GM18520 (cell line): Measurements from ENCODE around the gene LEMD2.
A peak's percentile ranks its signal among the peaks of the same experiment; 100 is the strongest.
"Not testable (repeated sequence)": the region's sequence is repeated elsewhere in the genome, so short reads cannot be mapped to it uniquely, and the experiment has no call there.

Experiments used
- ATAC-seq: cut with Tn5 transposase; IDR thresholded peaks from one replicate; pipeline ENCODE4 v1.9.1; 2021; ENCODE audit not compliant: unreplicated experiment

Gene LEMD2

DNA sequence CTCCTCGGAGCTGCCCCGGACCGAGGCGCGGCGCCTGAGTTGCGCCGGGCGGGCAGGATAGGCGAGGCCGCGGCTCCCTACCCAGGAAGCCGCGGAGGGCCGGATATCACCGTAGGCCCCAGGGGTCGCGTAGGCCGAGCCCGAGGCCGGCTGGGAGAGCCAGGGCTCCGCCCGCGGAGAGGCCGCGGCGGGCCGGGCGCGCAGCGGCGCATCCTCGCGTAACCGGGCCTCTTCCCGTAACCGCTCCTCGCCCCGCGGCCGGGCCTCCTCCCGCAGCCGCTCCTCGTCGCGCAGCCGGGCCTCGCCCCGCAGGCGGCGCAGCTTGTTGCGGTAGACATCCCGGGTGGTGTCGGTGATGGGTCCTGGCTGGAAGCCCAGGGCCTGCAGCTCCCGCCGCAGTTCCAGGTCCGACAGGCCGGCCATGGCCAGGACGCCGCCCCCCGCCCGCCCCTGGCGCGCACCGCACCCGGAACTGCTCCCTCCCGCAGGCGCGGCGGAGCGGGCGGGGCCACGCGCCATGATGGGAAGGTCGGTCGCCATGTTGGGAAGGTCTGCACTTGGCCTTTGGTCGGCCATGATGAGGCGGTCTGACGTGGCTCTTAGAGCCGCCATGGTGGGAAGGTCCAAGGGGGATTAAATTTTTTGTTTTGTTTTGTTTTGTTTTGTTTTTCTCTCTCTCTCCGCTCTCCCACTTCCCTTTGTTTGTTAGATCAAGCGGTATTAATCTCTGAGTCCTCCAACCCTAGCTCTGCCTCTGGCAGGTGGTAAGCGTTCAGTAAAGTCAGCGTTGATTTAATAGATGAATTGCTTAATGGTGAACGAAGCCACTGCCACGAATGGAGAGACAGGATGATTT lies at the start of gene LEMD2:
Gene LEMD2, minus strand, starts transcription at position 437 of the 856 bp plus-strand sequence. Its CDS starts 14 bp downstream, at position 423.
- peak; percentile 77 for ATAC-seq

DNA sequence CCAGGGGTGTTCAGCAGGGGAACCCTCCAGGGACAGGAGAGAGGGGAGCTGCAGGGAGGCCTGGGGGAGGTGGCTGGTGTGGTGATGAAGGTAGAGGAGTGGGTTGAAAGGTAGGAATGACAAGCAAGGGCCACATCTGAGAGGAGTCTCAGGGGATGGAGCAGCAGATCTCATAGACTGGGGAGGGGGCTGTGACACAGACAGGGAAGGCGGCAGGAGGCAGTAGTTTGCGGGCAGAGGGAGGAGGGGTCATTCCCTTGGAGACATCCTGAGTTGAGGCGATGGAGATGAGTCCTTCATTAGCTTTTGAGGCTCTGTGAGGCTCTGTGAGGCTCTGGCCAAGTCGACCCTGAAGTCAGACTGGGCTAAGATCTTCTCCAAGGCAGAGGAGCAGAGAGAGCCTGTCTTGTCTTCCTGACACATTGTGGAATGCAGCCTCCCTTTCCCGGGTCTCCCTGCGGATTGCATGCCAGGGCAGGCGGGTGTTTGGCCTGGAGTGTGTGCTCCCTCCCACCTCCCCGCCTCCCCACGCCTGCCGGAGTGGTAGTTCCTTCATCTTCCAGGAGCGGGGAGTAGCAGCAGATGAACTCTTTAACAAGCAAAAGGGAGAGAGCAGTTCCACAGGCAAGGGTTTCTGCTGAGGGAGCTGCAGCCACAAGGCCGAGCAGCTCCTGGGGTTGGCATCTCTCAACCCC lies 49.2 kb upstream of the LEMD2 start:
- no peak for ATAC-seq

DNA sequence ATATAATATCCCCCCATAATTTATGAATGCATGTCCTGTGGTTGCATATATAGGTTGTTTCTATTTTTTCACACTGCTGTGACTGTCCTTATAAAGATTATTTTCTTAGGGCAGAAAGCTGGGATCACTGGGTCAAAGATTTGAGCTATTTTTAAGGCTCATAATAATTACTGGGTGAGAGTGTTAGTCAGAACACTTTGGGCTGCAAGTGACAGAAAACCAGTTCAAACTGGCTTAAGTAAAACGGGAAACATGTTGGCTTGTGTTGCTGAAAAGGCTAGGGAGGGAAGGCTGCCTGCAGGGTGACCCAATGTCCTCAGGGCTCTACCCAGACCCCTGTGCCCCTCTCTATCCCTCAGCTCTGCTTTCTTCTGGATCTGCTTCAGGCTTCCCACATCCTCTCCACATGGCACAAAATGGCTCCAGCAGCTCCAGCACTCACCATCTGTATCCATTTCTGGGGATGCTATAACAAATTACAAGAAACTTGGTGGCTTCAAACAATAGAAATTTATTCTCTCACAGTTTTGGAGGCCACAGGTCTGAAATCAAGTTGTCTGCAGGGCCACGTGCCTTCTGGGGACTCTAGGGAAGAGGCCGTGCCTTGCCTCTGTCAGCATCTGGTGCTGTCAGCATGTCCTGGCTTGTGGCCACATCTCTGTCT lies 48.0 kb upstream of the LEMD2 start:
- ATAC-seq, result no peak

DNA sequence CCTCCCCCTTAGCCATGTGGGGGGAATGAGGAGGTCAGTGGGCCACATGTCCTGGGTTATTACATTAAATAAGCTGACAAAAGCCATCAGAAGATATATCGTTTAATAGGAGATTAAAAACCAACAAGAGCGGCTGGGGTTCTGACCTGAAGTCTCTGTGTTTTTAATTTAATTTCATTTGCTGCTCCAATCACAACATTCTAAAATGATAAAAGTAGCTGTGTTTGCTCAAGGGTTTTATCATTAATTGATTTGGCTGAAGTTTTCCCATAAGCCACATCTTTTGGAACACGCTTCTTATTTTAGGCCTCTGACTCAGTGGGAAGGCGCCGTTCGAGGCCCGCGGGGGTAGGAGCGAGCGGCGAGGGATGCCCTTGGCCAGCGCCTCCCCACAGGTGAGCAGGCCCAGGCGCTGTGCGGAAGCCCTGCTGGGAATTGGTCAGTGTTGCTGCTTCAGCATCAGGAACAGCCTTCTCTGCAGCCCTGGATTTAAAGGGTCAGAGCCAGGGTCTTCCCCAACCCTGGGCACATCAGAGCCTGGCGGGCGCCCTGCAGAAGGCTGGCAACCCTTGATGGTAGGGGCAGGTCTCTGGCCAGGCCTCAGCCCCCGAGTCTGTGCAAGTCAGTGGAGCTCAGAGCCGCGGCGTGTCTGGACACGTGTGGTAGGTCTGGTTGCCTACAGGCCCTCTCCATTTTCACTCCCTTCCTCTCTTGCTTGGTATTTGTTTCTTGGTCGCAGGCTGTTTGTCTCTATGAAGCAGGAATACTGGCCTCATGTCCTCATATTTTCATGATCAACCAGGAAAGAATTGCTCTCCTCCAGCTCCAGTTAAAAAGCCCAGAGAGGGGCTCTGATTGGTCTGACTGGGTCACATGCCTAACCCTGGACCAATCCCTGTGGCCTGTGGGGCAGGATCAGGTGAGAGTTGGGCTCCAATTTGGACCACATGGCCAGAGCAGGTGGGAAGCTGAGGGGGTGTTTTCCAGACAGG lies 45.8 kb upstream of the LEMD2 start:
- no peak for ATAC-seq

DNA sequence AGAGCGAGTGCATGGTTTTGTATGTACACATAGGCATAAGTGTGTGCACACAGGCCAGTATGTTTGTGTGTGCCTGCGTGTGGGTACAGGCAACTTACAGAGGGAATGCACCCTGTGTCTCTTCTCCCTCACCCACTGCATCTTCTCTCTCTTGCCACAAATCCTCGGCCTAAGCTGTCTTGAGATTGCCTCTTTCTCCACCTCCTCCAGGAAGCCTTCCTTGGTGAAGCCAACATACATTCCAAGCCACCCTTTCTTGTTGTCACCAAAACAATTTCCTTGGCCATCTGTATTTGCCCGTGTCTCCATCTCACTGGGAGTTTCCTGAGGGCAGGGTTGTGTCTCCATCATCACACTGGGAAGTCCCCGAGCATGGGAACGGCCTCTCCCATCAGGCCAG lies 44.7 kb upstream of the LEMD2 start:
- ATAC-seq, result no peak

DNA sequence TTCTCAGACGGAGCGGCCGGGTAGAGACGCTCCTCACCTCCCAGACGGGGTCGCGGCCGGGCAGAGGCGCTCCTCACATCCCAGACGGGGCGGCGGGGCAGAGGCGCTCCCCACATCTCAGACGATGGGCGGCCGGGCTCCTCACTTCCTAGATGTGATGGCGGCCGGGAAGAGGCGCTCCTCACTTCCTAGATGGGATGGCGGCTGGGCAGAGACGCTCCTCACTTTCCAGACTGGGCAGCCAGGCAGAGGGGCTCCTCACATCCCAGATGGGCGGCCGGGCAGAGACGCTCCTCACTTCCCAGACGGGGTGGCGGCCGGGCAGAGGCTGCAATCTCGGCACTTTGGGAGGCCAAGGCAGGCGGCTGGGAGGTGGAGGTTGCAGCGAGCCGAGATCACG lies 43.9 kb upstream of the LEMD2 start:
- not testable (repeated sequence) for ATAC-seq

DNA sequence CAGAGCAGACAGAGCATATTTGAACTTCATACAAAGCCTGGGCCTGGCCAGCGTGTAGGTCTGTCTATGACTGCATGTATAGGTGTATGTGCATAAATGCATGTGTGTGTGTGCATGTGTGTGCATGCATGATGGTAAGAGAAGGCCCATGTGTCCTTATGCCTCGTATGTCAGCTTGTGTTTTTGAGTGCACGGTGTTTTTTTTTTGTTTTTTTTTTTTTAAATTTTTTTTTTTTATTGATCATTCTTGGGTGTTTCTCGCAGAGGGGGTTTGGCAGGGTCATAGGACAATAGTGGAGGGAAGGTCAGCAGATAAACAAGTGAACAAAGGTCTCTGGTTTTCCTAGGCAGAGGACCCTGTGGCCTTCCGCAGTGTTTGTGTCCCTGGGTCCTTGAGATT lies 42.8 kb upstream of the LEMD2 start:
- ATAC-seq, result not testable (repeated sequence)

DNA sequence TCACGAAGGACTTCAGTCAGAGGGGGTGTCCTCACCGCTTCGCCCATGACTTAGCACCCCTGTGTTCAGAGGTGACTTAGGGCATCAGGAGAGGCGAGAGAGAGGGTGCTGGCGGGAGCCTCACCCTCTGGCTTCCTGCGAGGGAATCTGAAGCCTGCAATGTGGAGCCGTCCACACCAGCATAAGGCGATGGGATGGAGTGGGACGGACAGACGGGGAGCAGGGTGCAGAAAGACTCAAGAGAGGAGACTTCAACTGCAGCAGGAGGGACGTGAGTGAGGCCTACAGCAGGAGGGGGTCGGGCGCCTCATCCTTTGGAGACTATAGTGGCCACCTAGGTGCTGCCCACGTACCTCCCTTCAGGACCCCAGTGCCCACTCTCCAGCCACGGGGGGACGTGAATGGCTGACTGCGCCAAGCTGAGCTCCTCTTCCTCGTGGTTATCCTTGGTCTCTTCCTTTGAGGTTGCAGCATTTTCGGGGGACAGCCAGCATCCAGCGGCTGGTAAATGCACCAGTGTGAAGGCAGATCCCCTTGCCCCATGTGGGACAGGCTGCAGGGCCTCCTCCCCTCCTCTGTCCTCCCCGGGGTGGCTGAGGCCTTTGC lies 41.8 kb upstream of the LEMD2 start:
- ATAC-seq, result no peak

DNA sequence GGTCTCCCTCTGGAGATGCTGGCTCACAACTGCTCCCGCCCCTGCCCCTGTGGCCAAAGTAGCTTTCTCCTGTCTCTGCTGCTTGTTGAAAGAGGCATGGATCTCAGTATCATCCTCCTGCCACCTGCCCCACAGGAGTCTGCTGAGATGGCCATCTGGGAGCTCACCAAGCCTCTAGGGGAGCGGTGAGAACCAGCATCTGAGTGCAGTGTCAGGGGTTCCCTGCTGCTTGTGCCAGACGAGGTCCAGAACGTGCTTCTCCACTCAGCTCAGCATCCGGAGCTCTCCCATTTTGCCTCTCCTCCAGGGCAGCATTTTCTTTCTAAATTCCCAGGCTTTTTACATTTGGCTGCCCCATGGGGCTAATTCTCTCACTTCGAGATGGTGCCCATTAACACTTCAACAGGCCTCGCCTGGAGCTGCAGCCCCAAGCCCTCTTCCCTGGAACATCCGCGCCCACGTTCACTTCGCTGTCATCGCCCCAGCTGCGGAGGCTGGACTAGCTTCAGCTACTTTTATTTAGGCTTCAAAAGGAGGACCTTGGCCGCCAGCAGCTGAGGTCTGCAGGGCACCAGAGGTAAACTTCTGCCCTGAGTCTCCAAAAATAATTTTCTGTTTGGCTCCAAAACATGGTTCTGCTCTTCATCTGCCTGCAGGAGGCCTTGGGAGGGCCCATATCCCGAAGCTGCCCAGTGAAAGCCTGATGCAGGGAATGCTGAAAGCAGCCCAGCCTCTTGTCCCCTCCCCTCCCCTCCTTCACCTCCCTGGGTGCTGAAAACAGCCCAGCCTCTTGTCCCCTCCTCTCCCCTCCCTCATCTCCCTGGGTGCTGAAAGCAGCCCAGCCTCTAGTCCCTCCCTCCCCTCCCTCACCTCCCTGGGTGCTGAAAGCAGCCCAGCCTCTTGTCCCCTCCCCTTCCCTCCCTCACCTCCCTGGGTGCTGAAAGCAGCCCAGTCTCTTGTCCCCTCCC lies 40.1 kb upstream of the LEMD2 start:
- no peak for ATAC-seq

DNA sequence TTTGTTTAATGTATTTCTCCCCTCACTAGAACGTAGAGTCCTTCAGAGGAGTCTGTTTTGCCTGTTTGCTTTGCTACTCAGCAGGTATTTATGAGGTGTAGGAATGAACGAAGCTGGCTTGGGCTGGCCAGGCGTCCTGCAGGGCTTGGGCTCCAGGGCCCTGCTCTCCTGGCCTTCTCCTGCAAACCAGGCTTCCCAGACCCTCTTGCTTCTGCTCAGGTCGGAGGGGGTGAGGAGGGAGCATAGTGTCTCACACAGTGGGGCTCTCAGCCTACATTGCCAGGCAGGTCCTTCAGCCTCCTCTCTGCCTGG lies 39.5 kb upstream of the LEMD2 start:
- no peak for ATAC-seq

DNA sequence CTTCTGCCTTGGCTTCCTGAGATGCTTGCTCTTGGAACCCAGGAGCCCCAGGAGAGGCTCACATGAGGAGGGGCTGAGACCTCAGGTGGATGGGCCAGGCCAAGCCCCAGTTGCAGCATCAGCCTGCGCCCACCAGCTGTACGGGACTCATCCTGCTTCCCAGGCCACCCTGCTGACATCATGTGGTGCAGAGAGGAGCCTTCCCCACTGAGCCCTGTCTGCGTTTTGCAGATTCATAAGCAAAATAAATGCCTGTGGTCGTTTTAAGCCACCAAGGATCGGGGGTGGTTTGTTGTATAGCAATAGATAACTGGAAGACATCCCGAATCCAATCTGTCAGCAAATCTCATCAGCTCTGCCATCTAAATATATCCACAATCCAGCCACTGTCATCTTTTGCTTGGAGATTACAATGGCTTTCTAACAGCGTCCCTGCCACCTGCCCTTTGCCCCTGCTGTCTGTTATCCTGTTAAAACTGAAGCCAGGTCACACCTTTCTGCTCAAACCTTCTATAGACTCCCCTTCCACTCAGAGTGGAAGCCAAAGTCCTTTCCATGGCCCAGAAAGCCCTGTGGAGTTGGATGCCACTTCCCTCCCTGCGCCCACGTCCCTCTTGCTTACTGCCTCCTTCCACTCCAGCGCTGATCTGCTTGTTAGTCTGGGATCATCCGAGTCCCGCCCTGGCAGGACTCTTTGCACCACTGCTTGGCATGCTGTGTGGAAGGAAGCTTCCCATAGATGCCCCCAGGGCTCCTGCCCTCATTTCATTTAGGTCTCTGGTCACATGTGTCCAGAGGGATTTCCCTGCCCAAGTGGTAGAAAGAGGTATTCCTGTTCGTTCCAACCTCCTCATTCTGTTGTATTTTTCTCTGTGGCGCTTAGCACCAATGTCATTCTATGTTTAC lies 38.9 kb upstream of the LEMD2 start:
- no peak for ATAC-seq

DNA sequence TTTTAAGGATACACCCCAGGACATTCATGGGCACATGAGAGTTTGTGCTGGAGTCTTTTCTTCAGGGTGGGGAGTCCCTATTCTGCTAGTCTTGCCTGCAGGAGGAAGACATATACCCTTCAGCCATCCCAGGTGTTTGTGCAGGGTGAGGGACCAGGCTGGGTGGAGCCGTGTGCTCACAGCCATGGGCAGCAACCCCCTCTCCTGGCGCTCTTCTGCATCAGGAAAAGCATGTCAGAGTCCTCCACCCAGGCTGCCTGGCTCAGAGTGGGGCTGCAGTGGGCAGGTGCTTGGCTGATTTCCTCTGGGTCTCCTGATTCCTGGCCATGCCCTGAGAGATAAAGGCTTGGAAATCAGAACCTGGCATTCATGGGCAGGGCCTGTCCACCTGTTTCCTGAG lies 37.6 kb upstream of the LEMD2 start:
- no peak for ATAC-seq

DNA sequence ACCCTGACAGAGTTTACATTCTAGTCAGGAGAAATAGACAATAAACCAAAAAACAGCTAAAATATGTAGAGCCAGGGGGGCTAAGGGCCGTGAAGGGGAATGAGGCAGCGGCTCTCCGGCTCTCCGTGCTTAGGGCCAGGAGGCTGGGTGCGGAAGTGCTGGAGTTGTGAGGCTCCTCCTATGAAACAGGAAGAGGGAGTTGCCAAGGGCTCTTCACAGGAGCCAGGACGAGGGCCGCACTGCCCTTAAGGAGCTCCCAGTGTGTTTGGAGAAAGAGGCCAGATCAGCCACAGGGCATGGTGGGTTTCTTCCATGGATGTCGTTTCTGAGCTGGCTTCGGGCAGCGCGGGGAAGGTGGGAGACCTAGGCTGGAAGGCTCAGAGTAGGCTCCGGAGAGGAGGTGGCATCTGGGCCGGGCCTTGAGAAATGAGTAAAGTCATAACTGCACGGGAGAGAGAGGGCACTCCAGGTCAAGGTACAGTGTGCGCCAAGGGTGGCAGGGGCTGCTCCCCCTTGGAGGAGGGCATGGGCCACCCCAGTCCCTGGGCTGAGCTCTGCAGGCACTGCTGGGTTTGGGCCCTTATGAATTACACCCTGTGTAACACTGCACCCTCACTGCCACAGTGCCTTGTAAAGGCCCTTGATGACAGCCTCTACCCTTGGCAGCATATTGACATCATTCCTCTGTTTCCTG lies 35.7 kb upstream of the LEMD2 start:
- no peak for ATAC-seq

DNA sequence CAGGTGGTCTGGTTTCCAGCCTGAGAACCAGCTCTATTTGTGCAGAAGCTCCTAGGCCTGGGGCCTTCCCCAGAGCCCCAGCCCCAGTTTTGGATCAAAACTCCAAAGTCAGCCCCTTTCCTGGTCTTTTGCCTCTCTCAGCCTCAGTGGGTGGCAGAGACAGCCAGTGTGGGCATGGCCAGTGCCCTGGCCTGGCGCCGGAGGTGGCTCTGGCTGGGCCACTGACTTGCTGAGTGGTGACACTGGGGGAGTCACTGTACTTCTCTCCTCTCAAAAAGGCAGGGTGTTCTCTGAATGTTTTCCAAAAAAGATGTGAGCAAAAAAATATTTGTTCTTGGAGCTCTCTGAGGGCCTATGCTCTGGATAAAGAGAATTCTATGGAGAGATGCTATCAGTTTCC lies 34.9 kb upstream of the LEMD2 start:
- ATAC-seq, result no peak

DNA sequence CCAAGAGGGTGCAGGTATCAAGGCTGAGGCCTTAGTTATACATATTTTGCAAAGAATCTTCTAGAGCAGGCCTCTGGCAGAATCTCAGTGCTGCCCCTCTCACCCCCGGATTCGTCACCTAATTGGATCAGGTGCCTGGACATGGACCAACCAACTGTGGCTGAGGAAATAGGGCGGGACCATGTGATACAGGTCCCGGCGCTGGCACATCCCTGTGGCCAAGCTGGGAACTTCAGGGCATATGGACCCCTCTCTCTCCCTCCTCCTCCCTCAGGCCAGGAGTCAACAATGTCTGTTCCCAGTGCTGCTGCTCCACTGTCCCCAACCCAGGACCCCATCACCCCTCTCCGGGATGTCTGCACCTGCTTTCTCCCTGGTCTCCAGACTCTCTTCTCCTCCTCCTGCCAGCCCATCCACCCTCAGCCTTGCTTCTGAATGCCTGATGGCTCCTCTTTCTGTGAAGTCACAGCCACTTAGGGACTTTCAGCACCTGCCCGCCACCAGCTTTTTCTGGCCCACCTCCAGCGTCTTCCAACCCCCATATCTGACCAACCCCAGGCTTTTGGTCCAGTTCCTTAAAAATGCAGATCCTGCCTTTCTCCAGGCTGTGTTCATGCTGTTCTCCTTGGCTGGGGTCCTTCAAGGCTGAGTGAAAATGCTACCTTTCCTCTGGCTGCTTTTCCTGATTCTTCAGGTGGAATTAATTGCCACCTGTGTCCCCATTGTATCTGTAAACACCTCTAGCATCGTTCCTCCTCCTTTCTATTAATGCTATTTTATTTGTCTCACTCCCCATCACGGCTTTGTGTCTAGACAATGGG lies 33.9 kb upstream of the LEMD2 start:
- no peak for ATAC-seq

DNA sequence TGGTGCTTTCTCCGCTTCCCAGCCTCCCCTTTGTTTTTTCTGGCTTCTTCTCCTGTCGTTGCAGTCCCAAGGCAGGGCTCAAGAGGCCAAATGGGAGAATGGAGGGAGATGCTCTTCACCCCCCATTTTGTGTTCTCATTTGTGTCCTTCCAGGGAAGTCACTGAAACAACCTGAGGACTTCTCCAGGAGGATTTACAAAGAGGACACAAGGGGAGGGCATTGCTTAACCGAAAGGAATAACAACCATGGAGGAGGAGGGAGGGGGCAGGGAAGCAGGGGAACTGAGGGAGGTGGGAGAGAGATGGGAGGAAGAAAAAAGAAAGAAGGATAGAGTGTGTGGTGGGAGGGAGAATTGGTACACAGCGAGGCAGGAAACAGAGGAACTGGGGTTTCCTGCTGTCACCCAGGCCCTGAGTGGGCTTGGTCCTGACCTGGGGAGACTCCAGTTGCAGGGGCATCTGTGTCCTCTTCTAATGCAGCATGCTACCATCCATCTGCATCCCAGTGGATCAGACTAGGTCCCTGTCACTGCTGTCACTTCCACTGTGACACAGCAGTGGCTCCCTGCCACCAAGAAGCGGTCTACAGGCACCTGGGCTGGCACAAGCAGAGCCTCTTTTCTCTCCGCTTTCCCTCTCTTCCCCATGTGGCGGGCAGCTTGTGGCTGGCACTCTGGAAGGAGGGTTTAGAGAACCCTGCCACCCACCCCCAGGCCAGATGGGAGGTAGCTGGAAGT lies 32.0 kb upstream of the LEMD2 start:
- ATAC-seq, result no peak
